GM23338 (cell line): ENCODE data around the gene RAP1GDS1. TPM values are rescaled to one million over a fixed set of nuclear protein-coding genes. Genes with fewer than 3 reads are reported as not detected.

Source experiments
- ATAC-seq: fragments of 200-7000 bp; cut with Tn5 transposase; 3 replicates; pipeline ENCODE4 v1.9.1; 2020
- DNase-seq: peaks from one replicate; pipeline ENCODE4 v3.0.0-alpha.2; 2015; ENCODE audit warnings: low spot score
- H2AFZ ChIP-seq: fragments of 200-600 bp; sonication (generic); 2 replicates; pipeline ENCODE4 v1.8.0; 2016; ENCODE audit warnings: antibody characterized with exemption, mild to moderate bottlenecking, moderate library complexity
- H3F3A ChIP-seq: fragments of 200-600 bp; sonication (generic); replicated peaks from 2 replicates; pipeline ENCODE4 v1.8.0; 2017; ENCODE audit warnings: antibody characterized with exemption, mixed run types, low read depth
- H3K27ac ChIP-seq: fragments of 200-600 bp; sonication (generic); 2 replicates; pipeline ENCODE4 v1.6.1; 2016; ENCODE audit warnings: low read depth
- H3K27me3 ChIP-seq: fragments of 200-600 bp; sonication (generic); 2 replicates; pipeline ENCODE4 v1.8.0; 2016; ENCODE audit warnings: mild to moderate bottlenecking, mixed run types, moderate library complexity; ENCODE audit not compliant: insufficient read depth
- H3K36me3 ChIP-seq: fragments of 200-600 bp; sonication (generic); 2 replicates; pipeline ENCODE4 v1.8.0; 2016; ENCODE audit warnings: mild to moderate bottlenecking; ENCODE audit not compliant: insufficient read depth
- H3K4me1 ChIP-seq: fragments of 200-600 bp; sonication (generic); 2 replicates; pipeline ENCODE4 v1.8.0; 2016; ENCODE audit warnings: mild to moderate bottlenecking, moderate library complexity; ENCODE audit not compliant: insufficient read depth
- H3K4me2 ChIP-seq: fragments of 200-600 bp; sonication (generic); 2 replicates; pipeline ENCODE4 v1.7.1; 2017; ENCODE audit warnings: mixed run types
- H3K4me3 ChIP-seq: fragments of 200-600 bp; sonication (generic); 2 replicates; pipeline ENCODE4 v1.6.1; 2016; ENCODE audit warnings: mixed run types
- H3K79me2 ChIP-seq: fragments of 200-600 bp; sonication (generic); replicated peaks from 2 replicates; pipeline ENCODE4 v1.8.0; 2017; ENCODE audit warnings: mild to moderate bottlenecking; ENCODE audit not compliant: insufficient read depth
- H3K9me2 ChIP-seq: fragments of 200-600 bp; sonication (generic); 2 replicates; pipeline ENCODE4 v1.8.0; 2017; ENCODE audit not compliant: insufficient read depth
- H4K20me1 ChIP-seq: fragments of 200-600 bp; sonication (generic); replicated peaks from 2 replicates; pipeline ENCODE4 v1.8.0; 2017; ENCODE audit warnings: mild to moderate bottlenecking; ENCODE audit not compliant: insufficient read depth
- H3K27ac Mint-ChIP-seq: 2 replicates; pipeline ENCODE4 v1.8.0; 2020; ENCODE audit warnings: inconsistent platforms, mild to moderate bottlenecking, moderate library complexity, mixed read lengths
- H3K27me3 Mint-ChIP-seq: 3 replicates; pipeline ENCODE4 v1.8.0; 2022; ENCODE audit warnings: low read depth, mild to moderate bottlenecking, moderate library complexity, mixed read lengths, inconsistent platforms; ENCODE audit not compliant: insufficient read depth, poor library complexity
- H3K36me3 Mint-ChIP-seq: 3 replicates; pipeline ENCODE4 v1.8.0; 2021; ENCODE audit warnings: low read depth, mild to moderate bottlenecking, inconsistent platforms, moderate library complexity, mixed read lengths
- H3K4me1 Mint-ChIP-seq: 3 replicates; pipeline ENCODE4 v1.8.0; 2020; ENCODE audit warnings: mild to moderate bottlenecking, inconsistent platforms, mixed read lengths
- H3K4me3 Mint-ChIP-seq: 3 replicates; pipeline ENCODE4 v1.8.0; 2021; ENCODE audit warnings: moderate library complexity, mild to moderate bottlenecking, inconsistent platforms, mixed read lengths
- H3K9me3 Mint-ChIP-seq: 3 replicates; pipeline ENCODE4 v1.8.0; 2020; ENCODE audit warnings: moderate library complexity, mild to moderate bottlenecking, inconsistent platforms, mixed read lengths
- EZH2 ChIP-seq: fragments of 200-600 bp; sonication (generic); IDR thresholded peaks from one replicate; pipeline ENCODE4 v1.8.0; 2017; ENCODE audit warnings: antibody characterized with exemption, mild to moderate bottlenecking, low read depth; ENCODE audit not compliant: unreplicated experiment
- EZH2phosphoT487 ChIP-seq: fragments of 200-600 bp; sonication (generic); IDR thresholded peaks from one replicate; pipeline ENCODE4 v1.8.1; 2018; ENCODE audit warnings: antibody characterized with exemption; ENCODE audit not compliant: unreplicated experiment
- JUNB ChIP-seq: IDR thresholded peaks from one replicate; pipeline ENCODE4 v1.6.1; 2016; ENCODE audit warnings: antibody characterized with exemption; ENCODE audit not compliant: unreplicated experiment
- NANOG ChIP-seq: IDR thresholded peaks from 2 replicates; pipeline ENCODE4 v1.6.1; 2016; ENCODE audit warnings: antibody characterized with exemption, borderline replicate concordance
- ZNF114 ChIP-seq: fragments of 250-450 bp; sonication (Bioruptor Pico); IDR thresholded peaks from 2 replicates; pipeline ENCODE4 v1.5.0; 2020; ENCODE audit warnings: mild to moderate bottlenecking, moderate library complexity
- ZNF331 ChIP-seq: fragments of 250-450 bp; sonication (Bioruptor Pico); IDR thresholded peaks from 2 replicates; pipeline ENCODE4 v1.5.0; 2020; ENCODE audit warnings: low read depth, mild to moderate bottlenecking, moderate library complexity
- polyA plus RNA-seq: library from polyadenylated mRNA; unstranded; fragments of >200 nt; fragmentation: Nextera tagmentation; extraction: Ambion mirVana; gene quantifications from 2 replicates; pipeline ENCODE4 v1.2.1, GENCODE V29; 2016
- total RNA-seq: library from RNA; depleted of rRNA; stranded (reverse); fragments of >200 nt; shearing (Covaris generic); gene quantifications from 2 replicates; pipeline ENCODE4 v1.2.3, GENCODE V29; 2014
- TF ChIP-seq, protein P1 (sequence below): fragments of 250-450 bp; sonication (Bioruptor Pico); IDR thresholded peaks from 2 replicates; pipeline ENCODE4 v1.5.0; 2020; ENCODE audit warnings: mild to moderate bottlenecking, moderate library complexity
- TF ChIP-seq, protein P2 (sequence below): IDR thresholded peaks from one replicate; pipeline ENCODE4 v1.6.1; 2018; ENCODE audit warnings: antibody characterized with exemption; ENCODE audit not compliant: unreplicated experiment

RAP1GDS1 gene
- total and polyA plus RNA-seq, 2 experiments from 2014 or later = 23.7 to 32.4 TPM

DNA sequence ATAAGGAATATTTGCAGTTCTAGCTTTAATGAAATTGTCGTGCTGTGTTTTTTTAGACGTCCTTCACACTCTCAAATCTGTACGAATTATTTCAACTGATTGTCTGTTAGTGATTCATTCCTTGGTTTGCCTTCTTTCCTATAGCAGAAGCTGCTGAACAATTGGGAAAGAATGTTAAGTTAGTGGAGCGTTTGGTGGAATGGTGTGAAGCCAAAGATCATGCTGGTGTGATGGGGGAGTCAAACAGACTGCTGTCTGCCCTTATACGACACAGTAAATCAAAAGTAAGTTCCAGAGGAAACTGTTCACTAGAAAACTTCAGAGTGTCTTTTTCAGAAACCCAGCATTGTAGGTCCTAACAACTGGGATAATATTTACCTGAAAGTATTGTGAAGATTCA is 159.9 kb downstream of the RAP1GDS1 start (continued):
- TF ChIP-seq, protein P1, sequence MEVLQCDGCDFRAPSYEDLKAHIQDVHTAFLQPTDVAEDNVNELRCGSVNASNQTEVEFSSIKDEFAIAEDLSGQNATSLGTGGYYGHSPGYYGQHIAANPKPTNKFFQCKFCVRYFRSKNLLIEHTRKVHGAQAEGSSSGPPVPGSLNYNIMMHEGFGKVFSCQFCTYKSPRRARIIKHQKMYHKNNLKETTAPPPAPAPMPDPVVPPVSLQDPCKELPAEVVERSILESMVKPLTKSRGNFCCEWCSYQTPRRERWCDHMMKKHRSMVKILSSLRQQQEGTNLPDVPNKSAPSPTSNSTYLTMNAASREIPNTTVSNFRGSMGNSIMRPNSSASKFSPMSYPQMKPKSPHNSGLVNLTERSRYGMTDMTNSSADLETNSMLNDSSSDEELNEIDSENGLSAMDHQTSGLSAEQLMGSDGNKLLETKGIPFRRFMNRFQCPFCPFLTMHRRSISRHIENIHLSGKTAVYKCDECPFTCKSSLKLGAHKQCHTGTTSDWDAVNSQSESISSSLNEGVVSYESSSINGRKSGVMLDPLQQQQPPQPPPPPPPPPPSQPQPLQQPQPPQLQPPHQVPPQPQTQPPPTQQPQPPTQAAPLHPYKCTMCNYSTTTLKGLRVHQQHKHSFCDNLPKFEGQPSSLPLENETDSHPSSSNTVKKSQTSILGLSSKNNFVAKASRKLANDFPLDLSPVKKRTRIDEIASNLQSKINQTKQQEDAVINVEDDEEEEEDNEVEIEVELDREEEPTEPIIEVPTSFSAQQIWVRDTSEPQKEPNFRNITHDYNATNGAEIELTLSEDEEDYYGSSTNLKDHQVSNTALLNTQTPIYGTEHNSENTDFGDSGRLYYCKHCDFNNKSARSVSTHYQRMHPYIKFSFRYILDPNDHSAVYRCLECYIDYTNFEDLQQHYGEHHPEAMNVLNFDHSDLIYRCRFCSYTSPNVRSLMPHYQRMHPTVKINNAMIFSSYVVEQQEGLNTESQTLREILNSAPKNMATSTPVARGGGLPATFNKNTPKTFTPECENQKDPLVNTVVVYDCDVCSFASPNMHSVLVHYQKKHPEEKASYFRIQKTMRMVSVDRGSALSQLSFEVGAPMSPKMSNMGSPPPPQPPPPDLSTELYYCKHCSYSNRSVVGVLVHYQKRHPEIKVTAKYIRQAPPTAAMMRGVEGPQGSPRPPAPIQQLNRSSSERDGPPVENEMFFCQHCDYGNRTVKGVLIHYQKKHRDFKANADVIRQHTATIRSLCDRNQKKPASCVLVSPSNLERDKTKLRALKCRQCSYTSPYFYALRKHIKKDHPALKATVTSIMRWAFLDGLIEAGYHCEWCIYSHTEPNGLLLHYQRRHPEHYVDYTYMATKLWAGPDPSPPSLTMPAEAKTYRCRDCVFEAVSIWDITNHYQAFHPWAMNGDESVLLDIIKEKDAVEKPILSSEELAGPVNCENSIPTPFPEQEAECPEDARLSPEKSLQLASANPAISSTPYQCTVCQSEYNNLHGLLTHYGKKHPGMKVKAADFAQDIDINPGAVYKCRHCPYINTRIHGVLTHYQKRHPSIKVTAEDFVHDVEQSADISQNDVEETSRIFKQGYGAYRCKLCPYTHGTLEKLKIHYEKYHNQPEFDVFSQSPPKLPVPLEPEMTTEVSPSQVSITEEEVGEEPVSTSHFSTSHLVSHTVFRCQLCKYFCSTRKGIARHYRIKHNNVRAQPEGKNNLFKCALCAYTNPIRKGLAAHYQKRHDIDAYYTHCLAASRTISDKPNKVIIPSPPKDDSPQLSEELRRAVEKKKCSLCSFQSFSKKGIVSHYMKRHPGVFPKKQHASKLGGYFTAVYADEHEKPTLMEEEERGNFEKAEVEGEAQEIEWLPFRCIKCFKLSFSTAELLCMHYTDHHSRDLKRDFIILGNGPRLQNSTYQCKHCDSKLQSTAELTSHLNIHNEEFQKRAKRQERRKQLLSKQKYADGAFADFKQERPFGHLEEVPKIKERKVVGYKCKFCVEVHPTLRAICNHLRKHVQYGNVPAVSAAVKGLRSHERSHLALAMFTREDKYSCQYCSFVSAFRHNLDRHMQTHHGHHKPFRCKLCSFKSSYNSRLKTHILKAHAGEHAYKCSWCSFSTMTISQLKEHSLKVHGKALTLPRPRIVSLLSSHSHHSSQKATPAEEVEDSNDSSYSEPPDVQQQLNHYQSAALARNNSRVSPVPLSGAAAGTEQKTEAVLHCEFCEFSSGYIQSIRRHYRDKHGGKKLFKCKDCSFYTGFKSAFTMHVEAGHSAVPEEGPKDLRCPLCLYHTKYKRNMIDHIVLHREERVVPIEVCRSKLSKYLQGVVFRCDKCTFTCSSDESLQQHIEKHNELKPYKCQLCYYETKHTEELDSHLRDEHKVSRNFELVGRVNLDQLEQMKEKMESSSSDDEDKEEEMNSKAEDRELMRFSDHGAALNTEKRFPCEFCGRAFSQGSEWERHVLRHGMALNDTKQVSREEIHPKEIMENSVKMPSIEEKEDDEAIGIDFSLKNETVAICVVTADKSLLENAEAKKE (CRISPR knock-in tag) = no peak
- no peak for TF ChIP-seq NANOG

DNA sequence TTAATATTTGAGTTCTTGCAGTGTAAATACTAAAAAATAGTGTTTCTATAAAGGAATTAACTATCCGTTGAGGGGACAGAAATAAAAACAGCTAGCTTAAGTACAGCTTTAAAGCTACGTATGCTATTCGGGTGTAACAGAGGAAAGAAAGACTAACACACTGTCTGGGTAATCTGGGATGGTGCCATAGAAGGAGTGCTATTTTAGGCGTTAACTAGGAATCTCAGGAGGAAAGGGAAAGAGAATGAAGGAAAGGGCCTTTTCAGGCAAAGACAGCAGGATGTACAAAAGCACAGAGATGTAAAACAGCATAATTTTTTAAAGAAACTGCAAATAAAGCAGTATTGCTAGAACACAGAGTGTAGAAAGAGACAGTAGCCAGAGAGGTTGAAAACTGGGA is 161.8 kb downstream of the RAP1GDS1 start:
- Mint-ChIP-seq H3K9me3 (peaks cover 35% of the 10 kb centered on the region), H3K27me3 (no peaks in the 10 kb centered on the region), H3K4me3 (no peak overlapping the region), H3K36me3 (peaks cover 63% of the 10 kb centered on the region), H3K4me1 (no peaks in the 10 kb centered on the region), H3K27ac (no peak overlapping the region)
- H3K4me2 ChIP-seq = no peak overlapping the region
- H3K4me1 ChIP-seq = no peaks in the 10 kb centered on the region
- no peaks in the 10 kb centered on the region for H3K79me2 ChIP-seq
- H3K27ac ChIP-seq = no peak overlapping the region
- no peaks in the 10 kb centered on the region for H3F3A ChIP-seq
- H2AFZ ChIP-seq = no peak overlapping the region
- DNase-seq (no peak), ATAC-seq (no peak)
- H3K36me3 ChIP-seq = no peaks in the 10 kb centered on the region
- H4K20me1 ChIP-seq = no peaks in the 10 kb centered on the region
- no peaks in the 10 kb centered on the region for H3K27me3 ChIP-seq
- H3K4me3 ChIP-seq = no peak overlapping the region
- H3K9me2 ChIP-seq = no peaks in the 10 kb centered on the region
- TF ChIP-seq JUNB (no peak), EZH2phosphoT487 (no peak), EZH2 (no peak), NANOG (no peak), ZNF331 (no peak), ZNF114 (CRISPR knock-in tag) (no peak)
- TF ChIP-seq, protein P2, sequence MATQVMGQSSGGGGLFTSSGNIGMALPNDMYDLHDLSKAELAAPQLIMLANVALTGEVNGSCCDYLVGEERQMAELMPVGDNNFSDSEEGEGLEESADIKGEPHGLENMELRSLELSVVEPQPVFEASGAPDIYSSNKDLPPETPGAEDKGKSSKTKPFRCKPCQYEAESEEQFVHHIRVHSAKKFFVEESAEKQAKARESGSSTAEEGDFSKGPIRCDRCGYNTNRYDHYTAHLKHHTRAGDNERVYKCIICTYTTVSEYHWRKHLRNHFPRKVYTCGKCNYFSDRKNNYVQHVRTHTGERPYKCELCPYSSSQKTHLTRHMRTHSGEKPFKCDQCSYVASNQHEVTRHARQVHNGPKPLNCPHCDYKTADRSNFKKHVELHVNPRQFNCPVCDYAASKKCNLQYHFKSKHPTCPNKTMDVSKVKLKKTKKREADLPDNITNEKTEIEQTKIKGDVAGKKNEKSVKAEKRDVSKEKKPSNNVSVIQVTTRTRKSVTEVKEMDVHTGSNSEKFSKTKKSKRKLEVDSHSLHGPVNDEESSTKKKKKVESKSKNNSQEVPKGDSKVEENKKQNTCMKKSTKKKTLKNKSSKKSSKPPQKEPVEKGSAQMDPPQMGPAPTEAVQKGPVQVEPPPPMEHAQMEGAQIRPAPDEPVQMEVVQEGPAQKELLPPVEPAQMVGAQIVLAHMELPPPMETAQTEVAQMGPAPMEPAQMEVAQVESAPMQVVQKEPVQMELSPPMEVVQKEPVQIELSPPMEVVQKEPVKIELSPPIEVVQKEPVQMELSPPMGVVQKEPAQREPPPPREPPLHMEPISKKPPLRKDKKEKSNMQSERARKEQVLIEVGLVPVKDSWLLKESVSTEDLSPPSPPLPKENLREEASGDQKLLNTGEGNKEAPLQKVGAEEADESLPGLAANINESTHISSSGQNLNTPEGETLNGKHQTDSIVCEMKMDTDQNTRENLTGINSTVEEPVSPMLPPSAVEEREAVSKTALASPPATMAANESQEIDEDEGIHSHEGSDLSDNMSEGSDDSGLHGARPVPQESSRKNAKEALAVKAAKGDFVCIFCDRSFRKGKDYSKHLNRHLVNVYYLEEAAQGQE = no peak
